Natural killer cell (primary cell): Measurements from ENCODE around the gene ZG16B. TPM values are rescaled to one million over a fixed set of nuclear protein-coding genes. Genes with fewer than 3 reads are reported as not detected.

Experiments used
- ATAC-seq, 3 donors: fragments of 150-1000 bp in 2 of 3; fragments of 200-7000 bp in 1 of 3; cut with Tn5 transposase; 1 replicate in 1 of 3; 2 replicates in 2 of 3; pipeline ENCODE4 v1.10.0; 2021; ENCODE audit warnings: mild to moderate bottlenecking in 2 of 3, moderate library complexity in 2 of 3
- DNase-seq, 2 donors: peaks; one replicate each; pipeline versions ENCODE4 v3.0.0 to v3.0.0-alpha.2; 2013 to 2021; ENCODE audit warnings: mixed read lengths in 1 of 2
- H3K27ac ChIP-seq: one replicate; pipeline ENCODE4 v1.5.1; 2013; ENCODE audit warnings: mild to moderate bottlenecking, low read length
- H3K27me3 ChIP-seq: one replicate; pipeline ENCODE4 v1.6.1; 2013; ENCODE audit warnings: low read length; ENCODE audit not compliant: control insufficient read depth, insufficient read depth
- H3K36me3 ChIP-seq: one replicate; pipeline ENCODE4 v1.6.1; 2013; ENCODE audit warnings: low read length; ENCODE audit not compliant: control insufficient read depth, insufficient read depth
- H3K4me1 ChIP-seq: one replicate; pipeline ENCODE4 v1.6.1; 2013; ENCODE audit warnings: low read length; ENCODE audit not compliant: control insufficient read depth, insufficient read depth
- H3K4me3 ChIP-seq: one replicate; pipeline ENCODE4 v1.5.1; 2013; ENCODE audit warnings: low read length
- H3K9me3 ChIP-seq: one replicate; pipeline ENCODE4 v1.6.1; 2013; ENCODE audit warnings: low read length; ENCODE audit not compliant: control insufficient read depth, insufficient read depth
- H3K27ac Mint-ChIP-seq, 2 donors: one replicate each; pipeline ENCODE4 v1.8.0; 2022; ENCODE audit warnings: mild to moderate bottlenecking in 2 of 2, mixed read lengths in 2 of 2, moderate library complexity in 1 of 2
- H3K27me3 Mint-ChIP-seq, 2 donors: one replicate each; pipeline ENCODE4 v1.8.0; 2022; ENCODE audit warnings: low read depth in 2 of 2, mixed read lengths in 2 of 2
- H3K36me3 Mint-ChIP-seq: one replicate; pipeline ENCODE4 v1.8.0; 2022; ENCODE audit warnings: mixed read lengths
- H3K4me1 Mint-ChIP-seq, 2 donors: one replicate each; pipeline ENCODE4 v1.8.0; 2022; ENCODE audit warnings: mixed read lengths in 2 of 2
- H3K4me3 Mint-ChIP-seq: one replicate; pipeline ENCODE4 v1.8.0; 2022; ENCODE audit warnings: mild to moderate bottlenecking, moderate library complexity, mixed read lengths
- H3K9me3 Mint-ChIP-seq, 2 donors: one replicate each; pipeline ENCODE4 v1.8.0; 2022; ENCODE audit warnings: mixed read lengths in 2 of 2
- WGBS: methylation state at CpG from one replicate; pipeline ENCODE4 v1.1.7; 2013; ENCODE audit warnings: missing lambda C conversion rate; ENCODE audit not compliant: insufficient coverage; 5-methylcytosine and 5-hydroxymethylcytosine counted together
- intact Hi-C: fragments of 100-400 bp; cut with micrococcal nuclease; formaldehyde crosslinking; loops from one replicate; pipeline ENCODE4 v1.14.2; 2022
- total RNA-seq, 4 donors: library from RNA; stranded (reverse); fragments of 120-200 nt in 1 of 4; gene quantifications; one replicate each; pipeline versions ENCODE4 v1.2.3 to v1.2.4, GENCODE V29; 2013 to 2022
- TF ChIP-seq, protein P1 (sequence below): fragments of 200-600 bp; IDR thresholded peaks from one replicate; pipeline ENCODE4 v1.8.0; 2022; ENCODE audit warnings: antibody characterized with exemption

ZG16B gene, protein sequence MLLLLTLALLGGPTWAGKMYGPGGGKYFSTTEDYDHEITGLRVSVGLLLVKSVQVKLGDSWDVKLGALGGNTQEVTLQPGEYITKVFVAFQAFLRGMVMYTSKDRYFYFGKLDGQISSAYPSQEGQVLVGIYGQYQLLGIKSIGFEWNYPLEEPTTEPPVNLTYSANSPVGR
- 1 to 10 TPM in 2 of 3 donors, under 1 TPM in 1; 0.78 to 1.5 (median 1.1) TPM for total RNA-seq
- 0.68 TPM for total RNA-seq (2013)

DNA sequence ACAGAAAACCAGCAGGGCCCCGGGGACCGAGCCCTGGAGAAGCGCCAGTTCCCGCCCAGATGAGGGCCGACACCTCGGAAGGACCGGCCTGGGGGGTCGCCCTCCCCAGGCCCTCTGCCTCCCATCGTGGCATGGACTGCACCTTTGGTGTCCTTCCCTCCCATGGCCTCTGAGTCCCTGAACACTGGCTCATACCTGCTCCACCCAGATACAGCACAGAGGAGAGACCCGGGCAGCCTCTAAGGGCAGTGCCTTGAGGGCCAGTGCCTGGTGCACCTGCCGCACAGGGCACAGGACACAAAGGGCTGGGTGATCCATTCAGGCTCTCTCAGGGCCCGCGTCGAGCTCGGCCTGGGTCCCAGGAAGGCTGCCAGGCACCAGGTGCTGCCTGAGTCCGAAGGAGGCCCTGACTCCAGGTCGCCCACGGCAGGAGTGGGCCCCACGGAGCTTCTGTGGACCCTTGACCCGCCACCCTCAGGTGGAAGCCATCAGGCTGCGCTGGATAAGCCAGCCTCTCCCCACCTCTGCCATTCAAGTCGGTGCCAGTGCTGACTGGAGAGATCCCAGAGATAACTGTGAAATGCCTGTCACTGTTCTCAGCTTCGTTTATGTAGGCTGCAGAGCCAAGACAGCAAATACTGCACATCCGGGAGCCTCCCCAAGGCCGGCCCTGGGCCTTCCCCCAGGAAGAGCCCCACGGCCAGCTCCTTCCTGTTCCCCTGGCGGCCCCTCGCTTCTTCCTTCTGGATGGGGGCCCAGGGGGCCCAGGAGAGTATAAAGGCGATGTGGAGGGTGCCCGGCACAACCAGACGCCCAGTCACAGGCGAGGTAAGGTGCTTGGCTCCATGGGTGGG lies at the start of gene ZG16B:
ZG16B (plus strand) TSS at position 803 of the 854 bp plus-strand sequence. CDS start 139 bp downstream, outside the sequence.
- Mint-ChIP-seq H3K36me3 (no peaks in the 10 kb centered on the region), H3K27me3 (peaks cover 0 to 3% of the 10 kb centered on the region in 2 donors), H3K9me3 (no peaks in the 10 kb centered on the region), H3K27ac (no peak within 1 kb of the TSS), H3K4me1 (peaks cover 7 to 10% of the 10 kb centered on the region in 2 donors), H3K4me3 (no peak within 1 kb of the TSS)
- Histone ChIP-seq H3K27me3 (no peaks in the 10 kb centered on the region), H3K4me3 (no peak within 1 kb of the TSS), H3K36me3 (no peaks in the 10 kb centered on the region), H3K9me3 (no peaks in the 10 kb centered on the region), H3K4me1 (peaks cover 10% of the 10 kb centered on the region), H3K27ac (no peak within 1 kb of the TSS)
- intact Hi-C loops, result no loop called here
- TF ChIP-seq, protein P1, sequence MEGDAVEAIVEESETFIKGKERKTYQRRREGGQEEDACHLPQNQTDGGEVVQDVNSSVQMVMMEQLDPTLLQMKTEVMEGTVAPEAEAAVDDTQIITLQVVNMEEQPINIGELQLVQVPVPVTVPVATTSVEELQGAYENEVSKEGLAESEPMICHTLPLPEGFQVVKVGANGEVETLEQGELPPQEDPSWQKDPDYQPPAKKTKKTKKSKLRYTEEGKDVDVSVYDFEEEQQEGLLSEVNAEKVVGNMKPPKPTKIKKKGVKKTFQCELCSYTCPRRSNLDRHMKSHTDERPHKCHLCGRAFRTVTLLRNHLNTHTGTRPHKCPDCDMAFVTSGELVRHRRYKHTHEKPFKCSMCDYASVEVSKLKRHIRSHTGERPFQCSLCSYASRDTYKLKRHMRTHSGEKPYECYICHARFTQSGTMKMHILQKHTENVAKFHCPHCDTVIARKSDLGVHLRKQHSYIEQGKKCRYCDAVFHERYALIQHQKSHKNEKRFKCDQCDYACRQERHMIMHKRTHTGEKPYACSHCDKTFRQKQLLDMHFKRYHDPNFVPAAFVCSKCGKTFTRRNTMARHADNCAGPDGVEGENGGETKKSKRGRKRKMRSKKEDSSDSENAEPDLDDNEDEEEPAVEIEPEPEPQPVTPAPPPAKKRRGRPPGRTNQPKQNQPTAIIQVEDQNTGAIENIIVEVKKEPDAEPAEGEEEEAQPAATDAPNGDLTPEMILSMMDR, result no peak
- ATAC-seq (no peak), DNase-seq (no peak)
- 59% methylated on average over 32 of the region's 32 CpGs for WGBS

DNA sequence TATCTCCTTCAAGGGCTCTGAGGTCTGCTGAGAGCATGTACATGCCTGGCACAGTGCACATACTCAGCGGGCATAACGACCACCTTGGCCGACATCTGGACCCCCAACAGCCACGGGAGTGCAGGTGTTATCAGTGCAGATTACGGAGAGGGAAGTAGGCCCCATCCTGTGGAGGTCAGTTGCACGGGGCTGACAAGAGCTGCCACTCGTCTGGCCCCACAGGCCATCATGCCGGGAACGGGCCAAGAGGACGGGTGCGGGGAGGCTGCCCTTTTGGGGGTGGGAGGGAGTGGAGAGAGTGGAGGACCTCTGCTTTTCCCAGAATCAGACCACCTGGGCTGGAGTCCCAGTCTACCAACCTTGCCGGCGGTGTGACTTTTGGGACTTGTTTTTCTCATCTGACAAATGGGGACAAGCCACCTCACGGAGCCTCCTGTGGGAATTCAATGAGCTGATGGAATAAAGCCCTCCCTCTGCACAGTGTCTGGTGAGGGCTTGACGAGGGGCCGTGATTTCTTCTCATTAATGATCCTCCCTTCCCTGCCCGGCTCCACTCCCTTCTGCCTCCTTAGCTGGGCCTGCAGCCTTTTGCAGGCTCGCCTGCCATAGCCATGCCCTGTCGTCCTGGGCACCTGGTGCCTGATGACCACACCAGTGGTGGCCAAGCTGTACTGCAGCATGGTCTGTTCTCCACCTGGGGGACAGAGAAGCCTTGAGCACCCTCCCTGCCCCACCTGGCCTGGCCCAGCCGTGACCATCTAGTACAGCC lies 47.3 kb upstream of the ZG16B start:
- Histone ChIP-seq H3K27me3 (peaks cover under 1% of the 10 kb centered on the region), H3K4me3 (no peak overlapping the region), H3K36me3 (no peaks in the 10 kb centered on the region), H3K4me1 (peaks cover 59% of the 10 kb centered on the region), H3K27ac (no peak overlapping the region), H3K9me3 (no peaks in the 10 kb centered on the region)
- H3K36me3 Mint-ChIP-seq, result no peaks in the 10 kb centered on the region
- H3K27ac Mint-ChIP-seq, result no peak overlapping the region
- TF ChIP-seq, protein P1, result no peak
- peaks cover 0 to 10% of the 10 kb centered on the region in 2 donors for H3K27me3 Mint-ChIP-seq
- H3K4me1 Mint-ChIP-seq, result peaks cover 8 to 36% of the 10 kb centered on the region in 2 donors
- 86% methylated on average over 20 of the region's 20 CpGs for WGBS
- DNase-seq (no peak), ATAC-seq (no peak)
- intact Hi-C loops, result no loop called here
- no peak overlapping the region for H3K4me3 Mint-ChIP-seq
- no peaks in the 10 kb centered on the region for H3K9me3 Mint-ChIP-seq

DNA sequence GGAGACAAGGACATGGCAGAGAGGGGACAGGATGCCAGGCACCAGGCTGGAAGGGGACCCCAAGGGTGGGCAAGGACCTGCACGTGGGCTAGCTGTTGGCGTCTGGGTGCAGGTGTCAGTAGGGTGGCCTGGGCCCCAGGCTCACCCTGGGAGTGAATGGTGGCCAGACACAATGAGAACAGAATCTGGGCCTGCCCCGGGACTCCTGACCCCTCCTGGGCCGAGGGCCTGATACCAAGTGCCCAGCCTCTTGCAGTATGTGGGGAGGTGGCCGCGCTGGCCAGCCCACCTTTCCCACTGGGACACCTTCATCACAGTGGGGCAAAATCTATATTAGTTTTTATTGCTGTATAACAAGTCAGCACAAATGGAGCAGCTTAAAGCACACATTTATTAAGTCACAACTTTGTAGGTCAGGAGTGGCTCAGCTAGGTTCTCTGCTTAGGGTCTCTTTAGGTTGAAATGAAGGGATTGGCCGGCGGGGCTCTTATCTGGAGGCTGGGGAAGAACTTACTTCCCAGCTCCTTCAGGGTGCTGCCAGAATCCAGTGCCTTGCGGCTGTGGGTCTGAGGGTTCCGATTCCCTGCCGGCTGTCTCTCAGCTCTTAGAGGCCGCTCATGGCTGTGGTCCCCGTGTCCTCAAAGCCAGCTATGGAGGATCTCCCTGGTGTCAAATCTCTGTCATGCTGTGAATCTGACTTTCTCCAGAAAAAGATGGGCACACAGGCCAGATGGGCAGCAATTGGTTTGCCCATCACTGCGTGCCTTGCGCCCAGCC lies 46.3 kb upstream of the ZG16B start:
- H3K4me1 ChIP-seq, result peaks cover 52% of the 10 kb centered on the region
- H3K27me3 ChIP-seq, result peaks cover 5% of the 10 kb centered on the region
- Mint-ChIP-seq H3K27ac (no peak overlapping the region), H3K9me3 (no peaks in the 10 kb centered on the region), H3K27me3 (peaks cover 0 to 13% of the 10 kb centered on the region in 2 donors), H3K4me1 (peaks cover under 1 to 27% of the 10 kb centered on the region in 2 donors), H3K36me3 (no peaks in the 10 kb centered on the region), H3K4me3 (peak overlapping the region; percentile 9)
- DNase-seq (no peak), ATAC-seq (no peak)
- H3K27ac ChIP-seq, result no peak overlapping the region
- H3K4me3 ChIP-seq, result no peak overlapping the region
- 95% methylated on average over 15 of the region's 15 CpGs for WGBS
- intact Hi-C loops, result no loop called here
- no peaks in the 10 kb centered on the region for H3K9me3 ChIP-seq
- H3K36me3 ChIP-seq, result no peaks in the 10 kb centered on the region
- TF ChIP-seq, protein P1, result no peak
